Cardiac septum (tissue), 1 donor: ENCODE measurements around the gene PIP4K2A. TPM values are rescaled to one million over a fixed set of nuclear protein-coding genes. Genes with fewer than 3 reads are reported as not detected.
"Not testable (repeated sequence)": the region's sequence is repeated elsewhere in the genome, so short reads cannot be mapped to it uniquely, and the experiment has no call there.

ENCODE experiments used
- DNase-seq: peaks from one replicate; pipeline ENCODE4 v3.0.0-alpha.2; 2020; ENCODE audit warnings: low spot score
- intact Hi-C: fragments of 100-400 bp; cut with DNase I; formaldehyde crosslinking; loops from one replicate; pipeline ENCODE4 v1.14.0; 2022
- long read RNA-seq: library from polyadenylated mRNA; unstranded; transcript quantifications from one replicate; pipeline ENCODE4 v2.0.0, GENCODE V29; 2021
- total RNA-seq: library from RNA; stranded (reverse); fragmentation: NEBNext Ultra II Directional; extraction: Animal tissue kit (Norgen Biotek cat#: 25700); gene quantifications from one replicate; pipeline ENCODE4 v1.2.1, GENCODE V29; 2021
- donor health status: DM: no; HTN: no; CAD: no.

Gene PIP4K2A
- 20.0 TPM for total RNA-seq
- long read RNA-seq, transcript PIP4K2A-202 (10 exons, 3,802 nt) = major isoform, 6 of 17 reads
- long read RNA-seq, partial matches to known transcripts = 4 of 17 reads
- long read RNA-seq, other reads (novel, unspliced or antisense) = 7 of 17 reads

DNA sequence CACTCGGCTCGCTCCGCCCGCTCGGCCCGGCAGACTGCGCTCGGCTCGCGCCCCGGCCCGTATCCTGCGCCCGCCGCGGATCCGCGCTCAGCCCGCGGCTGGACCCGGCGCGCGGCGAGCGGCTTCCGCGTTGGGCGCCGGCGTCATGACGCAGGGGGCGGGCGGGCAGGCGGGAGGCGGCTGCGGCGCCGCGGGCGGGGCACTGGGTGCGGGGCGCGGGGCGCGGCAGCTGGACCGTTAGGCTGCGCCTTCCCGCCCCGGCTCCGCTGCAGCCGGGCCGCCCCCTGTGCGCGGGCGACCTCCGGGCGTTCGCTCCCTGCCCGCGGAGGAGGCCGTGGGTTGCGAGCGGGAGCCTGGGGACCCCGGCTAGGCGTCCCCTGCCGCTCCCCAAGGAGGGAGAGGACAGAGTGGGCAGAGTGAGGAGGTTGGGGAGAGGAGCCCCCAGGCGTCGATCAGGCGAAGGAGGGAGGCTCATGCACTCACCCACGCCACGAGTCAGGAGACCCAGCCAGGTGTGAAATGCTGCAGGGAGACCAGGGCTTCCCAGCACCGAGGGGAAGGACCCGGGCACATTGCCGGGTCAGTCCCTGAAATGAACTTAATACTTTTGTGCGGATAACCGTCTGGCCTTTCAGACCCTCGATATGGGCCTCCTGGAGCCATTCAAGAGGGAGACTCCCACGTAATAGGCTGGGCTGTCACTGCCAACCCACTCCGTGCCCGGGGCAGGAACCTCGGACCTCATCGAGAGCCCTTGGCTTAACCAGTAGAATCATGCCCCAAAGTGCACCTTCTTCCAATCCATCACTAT is at the start of gene PIP4K2A:
PIP4K2A (minus strand) TSS at position 100 of the 811 bp plus-strand sequence. CDS start 252 bp downstream, outside the sequence.
- intact Hi-C loops = loop anchor here (10.0 kb wide), 2 partner anchors 100 to 130 kb away; no protein-coding TSS in a partner anchor
- DNase-seq = peak; percentile 92

DNA sequence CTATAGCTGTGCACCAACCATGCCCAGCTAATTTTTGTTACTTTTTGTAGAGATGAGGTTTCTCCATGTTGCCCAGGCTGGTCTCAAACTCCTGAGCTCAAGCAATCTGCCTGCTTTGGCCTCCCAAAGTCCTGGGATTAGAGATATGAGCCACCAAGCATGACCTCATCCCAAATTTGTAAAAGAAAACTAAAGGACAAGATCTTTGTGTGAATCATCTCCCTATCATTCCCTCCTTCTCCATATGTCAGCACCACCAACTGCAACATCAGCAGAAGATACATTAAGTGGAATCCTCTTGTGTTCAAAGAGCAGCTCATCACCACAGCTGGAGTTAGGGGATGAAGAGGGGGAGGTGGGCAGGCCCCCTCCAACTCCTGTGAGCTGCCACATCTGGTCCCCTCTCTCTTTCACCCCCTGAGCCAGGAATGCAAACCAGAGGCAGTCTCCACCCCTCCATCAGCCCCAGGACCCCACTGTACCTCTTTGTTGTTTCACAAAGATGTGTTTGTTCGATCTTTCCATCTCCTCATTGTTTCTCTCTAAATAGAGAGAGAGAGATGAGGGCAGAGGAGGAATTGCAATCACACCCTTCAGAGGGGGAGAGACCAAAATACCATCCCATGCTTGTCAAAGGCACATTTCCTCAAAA is 47.3 kb upstream of the PIP4K2A start:
- intact Hi-C loops = no loop called here
- no peak for DNase-seq

DNA sequence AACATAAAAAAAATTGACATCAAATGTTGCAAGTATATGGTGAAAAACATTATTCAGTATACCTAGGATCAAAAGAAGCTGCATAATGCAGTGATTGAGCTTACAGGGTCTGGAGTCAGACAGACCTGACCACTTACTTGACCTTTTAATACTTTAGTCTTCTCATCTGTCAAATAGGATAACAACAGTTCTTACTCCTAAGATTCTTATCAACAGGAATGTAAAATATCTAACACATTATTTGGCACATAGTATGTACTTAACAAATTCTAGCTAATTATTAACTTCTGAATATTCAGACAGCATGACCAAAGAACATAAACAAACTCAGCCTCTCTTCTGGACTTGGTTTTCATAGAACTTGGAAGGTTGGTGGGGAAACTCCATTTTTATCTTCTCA is 45.6 kb upstream of the PIP4K2A start:
- intact Hi-C loops = no loop called here
- no peak for DNase-seq

DNA sequence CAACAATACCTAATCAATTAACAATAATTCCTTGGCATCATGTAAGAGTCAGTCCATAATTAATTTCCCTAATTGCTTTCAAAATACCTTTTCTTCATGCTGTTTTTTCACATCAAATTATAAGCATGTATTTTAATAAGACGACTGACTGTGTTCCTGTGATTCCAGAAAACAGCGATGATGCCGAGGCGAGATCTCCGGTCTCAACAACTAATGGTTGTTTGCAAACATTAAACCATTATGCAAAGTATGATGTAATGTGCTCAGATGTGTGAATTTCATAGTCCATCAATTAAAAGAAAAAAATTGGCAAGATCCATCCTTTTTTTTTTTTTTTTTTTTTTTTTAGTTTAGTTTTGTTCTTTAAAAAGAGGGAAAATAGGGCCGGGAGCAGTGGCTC is 44.5 kb upstream of the PIP4K2A start:
- no peak for DNase-seq
- intact Hi-C loops = no loop called here

DNA sequence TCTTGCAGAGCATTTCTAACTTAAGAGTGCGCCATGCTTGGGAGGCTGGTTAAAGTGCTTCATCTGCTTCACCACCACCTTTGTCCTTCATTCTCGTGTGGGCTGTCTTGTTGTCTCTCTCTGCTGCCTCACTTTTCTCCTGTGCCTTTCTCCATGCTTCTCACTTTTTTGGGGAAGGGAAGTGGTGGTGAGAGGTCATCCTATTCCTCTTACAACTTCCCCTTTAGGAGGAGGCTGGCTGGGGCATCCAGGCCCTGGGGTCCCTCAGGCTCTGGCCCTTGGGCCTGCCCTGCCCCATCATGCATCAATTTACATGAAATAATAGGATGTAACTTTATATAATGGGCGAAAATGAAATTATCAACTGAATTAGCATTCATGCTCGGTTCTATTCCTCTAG is 39.9 kb upstream of the PIP4K2A start:
- DNase-seq = no peak
- intact Hi-C loops = no loop called here

DNA sequence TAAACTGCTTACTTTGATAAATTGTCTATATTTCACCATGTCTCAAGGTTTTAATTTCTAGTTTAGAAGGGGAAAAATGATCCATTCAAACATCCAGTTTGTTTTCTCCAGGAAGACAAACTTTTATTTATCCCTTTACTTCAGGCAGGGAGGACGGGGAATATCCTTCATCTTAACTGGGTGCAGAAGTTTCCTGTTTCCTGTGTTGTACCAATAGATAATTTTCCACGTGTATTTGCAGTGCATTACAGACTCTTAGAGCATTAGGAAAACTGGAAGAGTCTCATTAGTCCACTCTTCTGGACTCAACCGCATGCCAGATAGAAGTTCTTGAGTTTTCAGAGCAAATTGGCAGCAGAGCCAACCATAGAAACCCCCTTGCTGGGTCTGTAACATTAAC is 39.4 kb upstream of the PIP4K2A start:
- DNase-seq = no peak
- intact Hi-C loops = no loop called here

DNA sequence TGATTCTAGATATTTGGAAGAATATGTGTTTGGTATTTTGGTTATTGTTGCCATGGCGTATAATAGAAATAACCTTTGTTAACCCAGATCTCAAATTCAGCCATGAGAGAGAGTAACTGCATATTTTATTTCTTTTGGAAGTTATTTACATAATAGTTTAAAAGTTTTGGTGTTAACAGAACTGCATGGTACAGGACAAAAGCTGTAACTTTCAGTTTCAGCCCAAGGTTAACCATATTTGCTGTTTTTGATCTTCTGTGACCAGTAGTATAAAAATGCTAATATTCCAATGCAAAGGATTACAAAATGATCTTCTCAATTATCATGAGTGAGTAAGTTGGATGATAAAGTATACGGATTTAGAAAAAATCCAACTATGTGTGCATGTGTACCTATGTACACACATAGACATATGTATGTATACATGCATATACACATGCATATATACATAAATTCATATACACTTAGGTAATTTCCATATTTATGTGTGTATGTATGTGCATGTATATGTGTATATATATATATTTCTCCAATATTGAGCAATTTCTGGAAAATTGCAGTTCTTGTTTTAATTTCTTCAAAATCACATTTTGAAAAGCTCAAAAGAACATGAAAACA is 38.0 kb upstream of the PIP4K2A start:
- intact Hi-C loops = no loop called here
- no peak for DNase-seq

DNA sequence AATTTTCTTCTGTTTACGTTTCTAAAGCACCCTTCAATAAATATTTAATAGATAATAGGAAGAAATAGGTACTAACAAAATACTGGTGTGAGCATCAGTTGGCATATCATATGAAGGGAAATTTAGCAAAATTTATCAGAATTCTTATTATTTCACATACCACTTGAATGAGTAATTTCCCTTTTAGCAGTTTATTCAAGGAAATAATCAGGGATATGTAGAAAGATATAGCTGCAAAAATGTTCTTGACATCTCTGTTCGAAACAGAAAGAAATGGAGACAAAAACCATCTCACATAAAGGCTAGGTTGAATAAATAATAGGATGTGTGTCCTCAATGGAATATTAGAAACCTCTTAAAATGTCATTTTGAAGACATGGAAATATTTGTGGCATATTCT is 35.8 kb upstream of the PIP4K2A start:
- DNase-seq = no peak
- intact Hi-C loops = no loop called here

DNA sequence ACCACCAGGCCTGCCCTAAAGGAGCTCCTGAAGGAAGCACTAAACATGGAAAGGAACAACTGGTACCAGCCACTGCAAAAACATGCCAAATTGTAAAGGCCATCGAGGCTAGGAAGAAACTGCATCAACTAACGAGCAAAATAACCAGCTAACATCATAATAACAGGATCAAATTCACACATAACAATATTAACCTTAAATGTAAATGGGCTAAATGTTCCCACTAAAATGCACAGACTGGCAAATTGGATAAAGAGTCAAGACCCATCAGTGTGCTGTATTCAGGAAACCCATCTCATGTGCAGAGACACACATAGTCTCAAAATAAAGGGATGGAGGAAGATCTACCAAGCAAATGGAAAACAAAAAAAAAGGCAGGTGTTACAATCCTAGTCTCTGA is 30.5 kb upstream of the PIP4K2A start:
- intact Hi-C loops, DNase-seq: not testable (repeated sequence)

DNA sequence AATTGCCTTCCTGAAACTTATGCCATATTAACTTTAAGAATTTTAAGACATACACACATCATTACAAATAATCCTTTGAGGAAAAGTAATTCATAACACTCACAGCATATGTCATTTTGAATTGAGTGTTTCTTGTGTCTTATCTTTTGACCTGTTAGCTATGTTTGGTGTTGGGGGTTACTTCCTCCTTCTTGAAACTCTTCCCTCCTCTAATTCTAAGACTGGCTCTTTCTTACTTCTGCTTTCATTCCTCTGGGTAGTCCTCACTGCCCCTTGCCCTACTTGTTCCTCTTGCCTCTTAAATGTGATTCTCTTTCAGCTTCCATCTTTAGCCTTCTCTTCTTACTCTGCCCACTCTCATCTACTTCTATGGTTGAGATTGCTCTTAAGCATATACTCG is 28.3 kb upstream of the PIP4K2A start:
- no peak for DNase-seq
- intact Hi-C loops = no loop called here

DNA sequence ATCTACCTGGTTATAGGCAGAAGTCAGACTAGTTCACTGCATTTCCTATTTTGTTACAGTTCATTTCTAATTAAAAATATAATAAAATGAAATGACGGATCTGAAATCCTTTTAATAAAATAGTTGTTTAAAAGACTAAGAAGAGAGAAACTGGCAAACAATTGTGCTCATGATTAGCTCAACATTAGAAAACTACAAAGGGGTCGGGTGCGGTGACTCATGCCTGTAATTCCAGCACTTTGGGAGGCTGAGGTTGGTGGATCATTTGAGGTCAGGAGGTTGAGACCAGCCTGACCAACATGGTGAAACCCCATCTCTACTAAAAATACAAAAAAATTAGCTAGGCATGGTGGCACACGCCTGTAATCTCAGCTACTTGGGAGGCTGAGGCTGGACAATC is 27.3 kb upstream of the PIP4K2A start:
- DNase-seq, intact Hi-C loops: not testable (repeated sequence)

DNA sequence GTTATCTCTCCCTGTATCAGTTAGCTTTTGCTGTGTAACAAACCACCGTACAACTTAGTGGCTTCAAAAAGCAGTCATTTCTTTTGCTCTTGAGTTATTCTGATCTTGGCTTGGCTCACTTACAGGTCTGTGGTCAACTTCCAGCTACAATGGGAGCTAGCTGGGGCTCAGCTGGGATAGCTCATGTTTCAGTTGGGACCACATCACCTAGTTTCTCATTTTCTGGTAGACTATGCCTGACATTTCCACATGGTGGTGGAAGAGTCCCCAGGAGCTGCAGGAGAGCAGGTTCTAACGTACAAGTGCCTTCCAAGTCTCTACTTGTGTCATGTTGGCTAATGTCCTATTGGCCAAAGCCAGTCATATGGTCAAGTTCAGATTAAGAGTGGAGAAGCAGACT is 25.8 kb upstream of the PIP4K2A start:
- DNase-seq = no peak
- intact Hi-C loops = no loop called here

DNA sequence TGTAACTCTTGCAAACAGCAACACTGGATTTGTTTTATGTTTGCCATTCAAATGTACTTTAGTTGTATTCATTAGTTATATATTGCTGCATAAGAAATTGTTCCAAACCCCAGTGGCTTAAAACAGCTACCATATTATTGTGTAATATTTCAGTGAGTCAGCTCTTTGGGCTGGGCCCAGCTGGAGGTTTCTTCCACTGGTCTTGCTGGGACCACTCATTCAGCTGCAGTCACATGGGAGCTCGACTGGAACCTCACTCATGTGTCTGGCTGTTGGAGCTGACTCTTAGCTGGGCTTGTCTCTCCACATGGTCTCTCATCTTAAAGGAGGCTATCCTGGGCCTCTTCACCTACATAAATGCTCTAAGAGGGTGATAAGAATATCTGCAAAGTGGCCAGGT is 23.2 kb upstream of the PIP4K2A start:
- no peak for DNase-seq
- intact Hi-C loops = no loop called here

DNA sequence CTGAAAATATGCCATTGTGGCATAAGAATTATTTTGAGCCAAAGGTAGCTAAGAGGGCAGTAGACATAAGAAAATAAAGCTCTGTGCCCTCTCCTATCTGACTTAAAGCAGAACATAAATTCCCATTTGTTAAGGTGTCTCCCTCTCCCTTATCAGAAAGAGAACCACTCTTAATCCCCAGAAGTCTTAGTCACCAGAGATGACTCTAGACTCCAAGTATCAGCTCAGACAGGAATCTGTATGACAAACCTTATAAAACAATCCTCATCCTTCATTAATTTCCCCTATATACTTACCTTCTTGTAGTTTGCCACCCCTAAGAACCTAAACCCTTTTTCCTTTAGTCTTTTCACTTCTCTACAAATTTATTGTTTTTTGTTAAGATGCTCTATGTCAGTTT is 21.8 kb upstream of the PIP4K2A start:
- intact Hi-C loops = no loop called here
- DNase-seq = no peak

DNA sequence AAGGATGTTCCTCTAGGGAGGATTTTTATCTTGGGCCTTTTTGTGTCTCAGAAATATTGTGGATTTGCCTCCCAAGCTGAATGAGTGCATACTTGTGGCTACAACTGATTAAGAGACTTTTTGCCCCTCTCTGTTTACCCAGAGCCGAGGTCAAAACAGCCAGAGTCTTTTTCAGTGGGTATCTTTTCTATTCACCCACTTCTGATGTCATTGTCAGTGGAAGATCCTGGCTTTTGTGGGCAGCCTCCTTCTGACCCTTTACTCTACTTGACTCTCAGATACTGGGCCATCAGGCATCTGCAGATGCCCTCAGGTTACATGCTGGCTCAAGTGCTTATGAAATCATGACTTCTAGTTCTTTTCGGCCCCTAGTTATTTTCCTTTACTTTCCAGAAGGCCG is 19.6 kb upstream of the PIP4K2A start:
- no peak for DNase-seq
- intact Hi-C loops = no loop called here

DNA sequence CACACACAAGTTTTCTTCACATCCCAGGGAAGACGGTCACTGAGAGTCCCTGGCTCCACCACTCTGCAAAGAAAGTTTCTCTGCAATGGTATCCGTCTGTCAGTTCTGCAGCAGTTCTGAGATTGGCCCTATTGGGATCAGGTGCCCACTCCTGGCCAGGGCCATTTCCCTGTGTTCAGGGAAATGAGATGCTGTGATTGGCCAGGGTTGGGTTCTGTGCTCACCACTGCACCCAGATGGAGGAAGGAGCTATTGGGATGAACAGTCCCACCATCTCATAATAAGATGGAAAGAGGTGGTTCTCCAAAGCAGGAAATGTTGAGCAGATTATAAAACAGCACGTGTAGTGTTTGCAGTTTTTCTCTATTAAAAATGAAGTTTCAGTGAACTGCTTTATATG is 13.3 kb upstream of the PIP4K2A start:
- no peak for DNase-seq
- intact Hi-C loops = no loop called here

DNA sequence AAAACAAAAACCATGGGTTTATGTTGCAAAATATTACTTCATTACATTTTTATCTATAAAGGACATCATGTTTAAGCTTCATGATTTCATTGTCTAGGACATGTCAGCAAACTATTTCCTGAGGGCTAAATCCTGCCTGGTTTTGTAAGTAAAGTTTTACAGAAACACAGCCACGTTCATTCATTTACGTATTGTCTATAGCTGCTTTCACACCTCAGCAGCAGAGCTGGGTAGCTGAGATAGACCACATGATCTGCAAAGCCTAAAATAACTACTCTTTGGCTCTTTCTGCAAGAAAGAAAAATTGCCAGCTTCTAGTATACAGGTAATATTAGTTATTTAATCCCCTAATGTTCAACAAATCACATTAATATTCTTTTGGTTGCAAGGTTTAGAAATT is 12.7 kb upstream of the PIP4K2A start:
- intact Hi-C loops = no loop called here
- no peak for DNase-seq

DNA sequence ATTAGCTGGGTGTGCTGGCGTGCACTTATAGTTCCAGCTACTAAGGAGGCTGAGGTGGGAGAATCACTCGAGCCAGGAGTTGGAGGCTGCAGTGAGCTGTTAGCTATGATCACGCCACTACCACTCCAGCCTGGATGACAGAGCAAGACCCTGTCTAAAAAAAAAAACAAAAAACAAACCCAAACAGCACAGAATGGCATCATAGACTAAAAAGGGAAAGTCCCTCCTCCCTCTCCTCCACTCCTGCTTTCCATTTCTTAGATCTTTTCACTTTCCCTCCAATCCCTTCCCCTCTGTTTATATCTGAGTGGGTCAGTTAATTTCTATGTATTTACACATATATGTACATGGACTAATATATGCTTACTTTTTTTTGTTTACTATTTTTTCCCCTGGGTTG is 10.4 kb upstream of the PIP4K2A start:
- intact Hi-C loops = no loop called here
- no peak for DNase-seq

DNA sequence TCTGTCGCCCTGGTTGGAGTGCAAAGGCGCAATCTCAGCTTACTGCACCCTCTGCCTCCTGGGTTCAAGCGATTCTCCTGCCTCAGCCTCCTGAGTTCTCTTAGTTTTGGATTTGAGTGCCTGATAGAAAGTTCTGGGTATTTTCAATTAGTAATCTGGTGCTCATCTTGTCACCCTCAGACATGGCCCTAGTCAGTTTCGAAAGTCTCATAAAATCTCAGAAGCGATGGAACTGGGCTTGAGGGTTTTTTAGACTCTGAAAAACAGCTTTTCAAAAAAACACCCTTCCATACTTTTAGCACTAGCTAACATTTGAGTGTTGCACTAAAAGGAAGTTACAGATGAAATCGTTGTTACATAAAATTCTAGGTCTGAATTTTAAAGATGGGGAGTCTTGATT is 9.4 kb upstream of the PIP4K2A start:
- no peak for DNase-seq
- intact Hi-C loops = no loop called here

DNA sequence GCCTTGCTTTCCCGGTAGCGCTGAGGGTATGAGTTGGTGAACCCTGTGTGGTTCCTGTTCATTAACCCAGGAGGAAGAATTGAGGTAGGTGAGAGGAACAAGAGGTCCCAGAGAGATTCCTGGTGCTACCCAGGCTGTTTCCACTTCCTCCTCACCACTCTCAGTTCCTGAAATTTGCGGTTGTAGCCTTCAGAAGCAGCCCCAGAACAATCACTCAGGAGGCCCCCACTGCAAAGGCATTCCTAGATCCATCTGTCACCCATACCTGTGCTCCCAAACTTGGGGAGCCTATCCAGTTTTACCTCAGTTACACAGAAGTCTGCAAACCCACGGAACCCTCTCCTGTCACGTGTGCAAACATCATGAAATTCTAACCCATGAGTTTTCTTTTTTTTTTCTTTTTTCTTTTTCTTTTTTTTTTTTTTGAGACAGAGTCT is 9.0 kb upstream of the PIP4K2A start:
- DNase-seq = no peak
- intact Hi-C loops = no loop called here
